ENCODE data around the gene ZBTB4.

- TF ChIP-seq CTCF (IDR thresholded peaks at IDR 0.05) (no peak), POLR2A (IDR thresholded peaks at IDR 0.05) (no peak), POLR2AphosphoS5 (IDR thresholded peaks at IDR 0.05) (no peak)
Measured at GRCh38 chr17:7440834-7441195, 38.6 kb downstream of the ZBTB4 start.

All from stomach (tissue), 4 donors.